Right kidney (tissue), 9 donors: ENCODE data around the gene ZDHHC23.
A peak's percentile ranks its signal among the peaks of the same experiment; 100 is the strongest.

ENCODE experiments used
- DNase-seq: peaks from one replicate; pipeline ENCODE4 v3.0.0-alpha.2; 2016
- long read RNA-seq, 8 donors: transcript quantifications; one replicate each; lab custom pipeline, GENCODE V29; 2026

The ZDHHC23 gene, protein sequence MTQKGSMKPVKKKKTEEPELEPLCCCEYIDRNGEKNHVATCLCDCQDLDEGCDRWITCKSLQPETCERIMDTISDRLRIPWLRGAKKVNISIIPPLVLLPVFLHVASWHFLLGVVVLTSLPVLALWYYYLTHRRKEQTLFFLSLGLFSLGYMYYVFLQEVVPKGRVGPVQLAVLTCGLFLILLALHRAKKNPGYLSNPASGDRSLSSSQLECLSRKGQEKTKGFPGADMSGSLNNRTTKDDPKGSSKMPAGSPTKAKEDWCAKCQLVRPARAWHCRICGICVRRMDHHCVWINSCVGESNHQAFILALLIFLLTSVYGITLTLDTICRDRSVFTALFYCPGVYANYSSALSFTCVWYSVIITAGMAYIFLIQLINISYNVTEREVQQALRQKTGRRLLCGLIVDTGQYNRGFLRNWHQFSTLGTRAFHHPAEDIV
- long read RNA-seq, donor 1, partial matches to known transcripts: 0 of 1 reads
- long read RNA-seq, donor 1, other reads (novel, unspliced or antisense): 0 of 1 reads
- long read RNA-seq, donor 2, partial matches to known transcripts: 0 of 1 reads
- long read RNA-seq, donor 2, other reads (novel, unspliced or antisense): 0 of 1 reads
- long read RNA-seq, donor 3: 0 reads
- long read RNA-seq, donor 4: 0 reads
- long read RNA-seq, donor 5: 0 reads
- long read RNA-seq, donor 6: 0 reads
- long read RNA-seq, donor 7, full-length matches to known transcripts: 2 of 2 reads
- long read RNA-seq, donor 7, partial matches to known transcripts: 0 of 2 reads
- long read RNA-seq, donor 7, other reads (novel, unspliced or antisense): 0 of 2 reads
- long read RNA-seq, donor 8, partial matches to known transcripts: 6 of 12 reads
- long read RNA-seq, donor 8, other reads (novel, unspliced or antisense): 5 of 12 reads

DNA sequence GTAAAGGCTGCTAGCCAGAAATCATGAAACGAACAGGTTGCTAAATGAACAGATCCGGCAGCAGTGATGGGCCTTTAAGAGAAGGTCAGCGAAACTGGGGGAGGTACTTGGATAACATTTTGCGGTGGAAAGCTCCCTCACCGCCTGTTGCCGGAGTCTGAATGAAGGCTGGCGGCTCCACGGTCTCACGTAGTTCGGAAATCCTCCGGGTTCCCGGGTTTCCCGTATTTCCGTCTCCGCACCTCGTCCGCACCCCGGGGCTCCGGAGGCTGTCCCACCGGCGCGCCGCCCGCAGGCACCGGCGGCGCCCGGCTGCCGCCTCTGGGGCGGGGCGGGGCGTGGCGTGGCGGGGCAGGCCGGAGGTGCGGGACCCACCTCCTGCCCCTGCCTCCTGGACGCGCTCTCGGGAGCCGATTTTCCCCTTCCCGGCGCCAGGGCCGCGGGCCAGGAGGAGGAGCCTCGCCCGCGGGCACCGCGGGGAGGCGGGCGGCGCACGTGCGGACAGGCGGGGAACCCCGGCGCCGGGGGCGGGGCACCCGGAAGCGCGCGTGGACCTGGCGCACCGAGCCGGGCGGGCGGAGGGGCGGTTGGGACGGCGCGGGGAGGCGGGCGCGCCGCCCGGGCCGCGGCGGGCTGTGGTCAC lies at the start of gene ZDHHC23:
TSS of gene ZDHHC23 (plus strand) at position 642 of the 643 bp plus-strand sequence. CDS start 790 bp downstream, outside the sequence.
- peak; percentile 68 for DNase-seq

DNA sequence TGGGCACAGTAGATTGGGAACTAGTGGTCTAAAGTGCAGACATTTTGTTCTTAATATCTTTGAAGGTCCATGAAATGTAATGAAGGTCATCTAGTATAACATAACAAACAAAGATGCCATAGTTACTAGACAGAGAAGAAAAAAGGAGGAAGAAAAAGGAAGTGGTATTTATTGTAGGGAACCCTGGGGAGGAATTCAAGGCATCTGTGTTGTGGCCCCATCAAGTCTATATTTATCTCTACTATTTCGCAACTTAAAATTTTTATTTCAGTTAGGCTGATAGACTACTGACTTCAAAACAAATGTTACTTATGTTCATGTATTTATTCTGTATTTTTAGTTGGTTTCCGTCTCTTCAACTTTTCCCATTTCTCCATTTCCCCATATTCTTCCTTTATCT lies 48.9 kb upstream of the ZDHHC23 start:
- DNase-seq: no peak

DNA sequence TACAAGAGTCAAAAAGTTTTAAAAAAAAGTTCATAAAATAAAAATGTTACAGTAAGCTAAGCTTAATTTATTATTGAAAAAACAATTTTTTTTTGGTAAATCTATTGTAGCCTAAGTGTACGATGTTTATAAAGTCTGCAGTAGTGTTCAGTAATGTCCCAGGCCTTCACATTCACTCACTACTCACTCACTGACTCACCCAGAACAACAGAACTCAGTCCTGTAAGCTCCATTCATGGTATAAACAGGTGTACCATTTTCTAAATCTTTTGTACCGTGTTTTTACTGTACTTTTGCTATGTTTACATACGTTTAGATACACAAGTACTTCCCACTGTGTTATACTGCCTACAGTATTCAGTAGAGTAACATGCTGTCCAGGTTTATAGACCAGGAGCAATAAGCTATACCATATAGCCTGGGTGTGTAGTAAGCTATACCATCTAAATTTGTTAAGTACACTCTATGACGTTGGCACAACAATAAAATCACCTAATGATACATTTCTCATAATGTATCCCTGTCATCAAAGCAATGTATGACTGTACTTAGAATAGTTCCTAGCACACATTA lies 41.2 kb upstream of the ZDHHC23 start:
- no peak for DNase-seq

DNA sequence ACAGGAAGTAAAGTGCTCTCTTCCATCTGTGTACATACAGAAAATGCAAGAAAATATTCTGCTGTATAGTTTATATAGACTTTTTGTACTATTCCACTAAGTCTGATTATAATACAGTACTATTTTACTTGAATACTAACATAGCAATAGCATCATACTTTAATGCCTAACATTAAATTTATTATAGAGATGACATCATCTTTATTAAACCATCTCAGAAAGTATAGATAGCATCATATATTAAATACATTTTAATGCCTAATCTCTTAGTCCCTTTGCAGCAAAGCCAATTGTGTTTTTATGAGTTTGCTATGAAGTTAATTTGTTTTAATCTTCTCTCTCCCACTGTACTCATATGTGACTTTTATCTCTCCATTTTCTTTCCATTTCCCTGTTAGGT lies 39.7 kb upstream of the ZDHHC23 start:
- DNase-seq: no peak

DNA sequence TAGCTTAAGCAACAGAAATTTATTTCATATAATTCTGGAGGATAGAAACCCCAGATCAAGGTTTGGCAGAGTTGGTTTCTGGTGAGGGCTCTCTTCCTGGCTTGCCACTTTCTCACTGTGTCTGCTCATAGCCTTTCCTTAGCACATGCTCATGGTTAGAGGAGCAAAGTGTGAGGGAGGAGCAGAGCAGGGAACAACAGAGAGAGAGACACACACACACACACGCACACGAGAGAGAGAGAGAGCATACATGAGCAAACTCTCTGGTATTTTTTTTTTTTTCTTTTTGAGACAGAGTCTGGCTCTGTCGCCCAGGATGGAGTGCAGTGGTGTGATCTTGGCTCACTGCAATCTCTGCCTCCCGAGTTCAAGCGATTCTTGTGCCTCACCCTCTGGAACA lies 36.8 kb upstream of the ZDHHC23 start:
- DNase-seq: no peak

DNA sequence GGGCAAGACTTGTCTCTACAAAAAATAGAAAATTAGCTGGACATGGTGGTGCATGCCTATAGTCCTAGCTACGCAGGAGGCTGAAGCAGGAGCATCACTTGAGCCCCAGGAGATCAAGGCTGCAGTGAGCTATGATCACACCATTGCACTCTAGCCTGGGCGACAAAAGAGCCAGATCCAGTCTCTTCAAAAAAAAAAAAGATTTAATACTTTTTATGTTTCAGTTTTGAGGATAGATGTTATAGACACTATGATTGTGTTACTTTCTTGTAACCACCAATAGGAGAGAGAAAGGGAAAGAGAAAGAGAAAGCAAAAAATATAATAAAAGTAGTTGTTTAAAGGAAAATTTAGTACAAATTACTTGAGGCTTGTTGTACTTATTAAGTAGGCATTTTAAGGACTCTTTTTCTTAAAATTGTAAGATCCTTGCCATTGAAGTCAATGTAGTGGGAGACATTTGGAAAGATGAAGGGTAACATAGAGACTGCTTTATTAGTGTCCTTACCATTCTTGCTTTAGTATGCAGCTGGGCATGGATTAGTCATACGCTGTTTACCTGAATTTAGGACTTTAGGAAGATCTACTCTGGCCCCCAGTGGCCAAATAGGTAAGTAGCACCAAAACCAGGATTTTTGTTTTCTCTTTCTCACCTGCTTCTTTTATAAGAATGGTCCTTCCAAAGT lies 35.1 kb upstream of the ZDHHC23 start:
- DNase-seq: peak; percentile 5

DNA sequence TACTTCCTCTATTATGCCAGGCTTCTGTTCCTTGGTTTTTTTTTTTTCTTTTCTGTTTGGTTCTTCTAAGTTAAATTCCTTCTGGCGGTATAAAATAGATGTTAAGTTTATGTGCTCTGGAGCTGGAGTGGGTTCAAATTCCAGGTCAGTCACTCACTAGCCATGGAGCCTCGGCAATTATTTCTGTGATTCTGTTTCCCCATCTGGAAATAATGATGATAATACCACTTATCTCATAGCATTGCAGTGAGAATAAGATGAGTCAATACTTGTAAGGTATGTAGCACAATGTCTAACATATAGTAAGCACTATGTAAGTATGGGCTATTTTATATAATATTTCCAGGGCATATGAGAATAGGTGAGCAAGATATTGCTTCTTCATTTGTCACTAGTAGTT lies 33.2 kb upstream of the ZDHHC23 start:
- DNase-seq: no peak

DNA sequence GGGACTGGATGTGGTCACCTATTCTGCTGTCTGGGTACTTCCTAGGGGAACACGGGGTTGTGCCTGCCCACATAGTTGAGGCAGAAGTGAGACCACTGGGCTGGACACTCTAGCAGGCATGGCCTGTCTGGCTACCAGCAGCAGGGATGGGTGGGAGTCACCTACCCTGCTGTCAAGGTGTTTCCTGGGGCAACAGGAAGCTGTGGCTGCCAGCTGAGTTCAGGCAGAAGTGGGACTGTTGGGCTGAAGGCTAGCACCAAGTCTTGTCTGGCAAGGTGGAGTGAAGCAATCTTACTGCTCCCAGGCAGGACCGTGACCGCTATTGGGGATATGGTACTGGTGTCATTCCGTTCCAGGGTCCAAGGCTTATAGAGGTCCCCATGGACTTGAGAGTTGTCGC lies 20.3 kb upstream of the ZDHHC23 start:
- DNase-seq: no peak

DNA sequence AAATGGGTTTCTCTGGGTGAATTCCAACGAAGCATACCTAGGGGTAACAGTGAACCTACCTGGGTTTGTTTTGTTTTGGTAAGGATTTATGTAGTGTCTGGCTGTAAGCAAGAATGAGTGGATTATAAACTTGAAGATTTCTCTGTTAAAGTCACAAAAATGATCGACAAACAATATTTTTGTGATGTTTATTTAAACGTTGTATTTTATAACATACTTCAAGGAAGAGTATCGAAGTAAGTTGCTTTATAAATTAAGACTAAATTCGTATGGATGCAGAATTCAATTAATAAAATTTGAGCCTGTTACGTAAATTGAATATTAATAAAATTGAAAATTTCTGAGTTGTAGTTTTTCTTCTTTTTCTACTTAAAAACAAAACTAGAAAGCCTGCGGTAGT lies 982 bp upstream of the ZDHHC23 start:
- no peak for DNase-seq

DNA sequence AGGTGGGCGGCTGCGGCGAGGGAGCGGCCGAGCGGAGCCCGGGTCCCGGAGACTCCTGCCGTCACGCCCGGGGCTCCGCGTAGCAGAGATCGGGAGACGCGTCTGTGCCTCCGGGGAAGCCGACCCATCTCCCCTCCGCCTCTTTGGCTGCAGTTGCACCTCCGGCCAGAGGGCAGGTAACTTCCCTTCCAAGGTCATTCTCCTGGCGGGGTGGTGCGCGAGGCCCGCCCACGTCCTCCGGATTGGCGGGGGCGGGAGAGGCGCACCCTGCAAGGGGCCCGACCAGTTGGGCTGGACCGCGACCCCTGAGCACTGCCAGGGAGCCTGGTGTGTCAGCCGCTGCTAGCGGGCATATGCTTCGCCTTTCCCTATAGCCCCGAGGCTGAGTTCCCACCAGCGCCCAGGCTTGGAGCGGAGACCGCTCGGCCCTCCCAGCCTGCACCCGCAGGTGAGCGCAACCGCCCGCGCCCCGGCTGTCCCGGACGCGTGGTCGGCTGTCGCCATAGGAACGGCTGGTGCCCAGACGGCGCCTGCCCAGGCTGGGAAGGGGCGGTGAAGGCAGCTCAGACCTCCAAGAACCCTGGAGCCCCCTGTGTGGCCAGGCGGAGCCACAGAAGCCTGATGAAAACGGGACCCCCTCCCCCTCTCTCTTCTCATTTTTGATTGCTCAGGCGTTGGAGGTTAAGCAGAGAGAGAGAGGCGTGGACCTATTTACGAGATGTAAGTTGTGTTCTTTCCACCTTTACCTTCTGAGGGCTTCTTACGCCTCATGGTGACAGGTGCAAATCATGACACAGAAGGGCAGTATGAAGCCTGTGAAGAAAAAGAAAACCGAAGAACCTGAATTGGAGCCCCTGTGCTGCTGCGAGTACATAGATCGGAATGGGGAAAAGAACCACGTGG lies 453 bp downstream of the ZDHHC23 start:
- peak; percentile 77 for DNase-seq

DNA sequence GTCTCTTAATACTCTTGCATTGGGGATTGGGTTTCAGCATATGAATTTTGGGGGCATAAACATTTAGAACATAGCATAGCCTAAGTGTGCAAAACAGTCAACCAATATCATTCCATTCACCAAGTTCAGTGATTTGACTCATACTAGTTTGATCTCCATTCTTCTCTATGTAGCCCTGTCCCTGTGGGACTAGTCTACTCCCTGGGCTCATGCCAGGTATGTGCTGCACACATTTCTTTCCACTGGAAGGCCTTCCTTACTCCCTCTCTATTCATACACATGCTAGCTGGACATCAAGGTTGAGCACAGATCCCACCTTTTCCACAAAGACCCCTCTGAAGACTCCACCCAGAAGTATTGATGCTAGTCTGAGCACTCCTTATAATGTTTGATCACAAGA lies 5.1 kb downstream of the ZDHHC23 start:
- no peak for DNase-seq

DNA sequence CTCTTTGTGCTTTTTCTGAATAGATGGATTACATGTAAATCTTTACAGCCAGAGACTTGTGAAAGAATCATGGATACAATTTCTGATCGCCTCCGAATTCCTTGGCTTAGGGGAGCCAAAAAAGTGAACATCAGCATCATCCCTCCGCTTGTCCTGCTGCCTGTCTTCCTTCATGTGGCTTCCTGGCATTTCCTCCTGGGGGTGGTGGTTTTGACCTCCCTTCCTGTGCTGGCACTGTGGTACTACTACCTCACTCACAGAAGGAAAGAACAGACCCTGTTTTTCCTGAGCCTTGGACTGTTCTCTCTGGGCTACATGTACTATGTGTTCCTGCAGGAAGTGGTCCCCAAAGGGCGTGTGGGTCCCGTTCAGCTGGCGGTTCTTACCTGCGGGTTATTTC lies 5.9 kb downstream of the ZDHHC23 start:
- DNase-seq: no peak

DNA sequence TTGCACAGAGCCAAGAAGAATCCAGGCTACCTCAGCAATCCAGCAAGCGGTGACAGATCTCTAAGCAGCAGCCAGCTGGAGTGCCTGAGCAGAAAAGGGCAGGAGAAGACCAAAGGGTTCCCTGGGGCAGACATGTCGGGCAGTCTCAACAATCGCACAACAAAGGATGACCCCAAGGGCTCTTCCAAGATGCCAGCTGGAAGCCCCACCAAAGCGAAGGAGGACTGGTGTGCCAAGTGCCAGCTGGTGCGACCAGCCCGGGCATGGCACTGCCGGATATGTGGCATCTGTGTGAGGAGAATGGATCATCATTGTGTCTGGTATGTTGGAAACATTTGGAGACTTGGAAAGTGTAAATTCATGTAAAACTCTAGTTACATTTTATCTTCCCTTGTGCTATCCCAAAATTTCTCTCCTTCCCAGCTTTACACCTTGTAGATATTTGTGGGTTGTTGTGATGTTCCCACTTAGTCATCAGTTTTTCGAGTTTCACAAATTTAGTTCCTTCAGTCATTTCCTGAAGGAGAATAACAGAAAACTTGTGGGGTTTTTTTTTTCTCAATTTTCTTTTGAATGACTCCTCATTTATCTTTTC lies 6.4 kb downstream of the ZDHHC23 start:
- DNase-seq: no peak

DNA sequence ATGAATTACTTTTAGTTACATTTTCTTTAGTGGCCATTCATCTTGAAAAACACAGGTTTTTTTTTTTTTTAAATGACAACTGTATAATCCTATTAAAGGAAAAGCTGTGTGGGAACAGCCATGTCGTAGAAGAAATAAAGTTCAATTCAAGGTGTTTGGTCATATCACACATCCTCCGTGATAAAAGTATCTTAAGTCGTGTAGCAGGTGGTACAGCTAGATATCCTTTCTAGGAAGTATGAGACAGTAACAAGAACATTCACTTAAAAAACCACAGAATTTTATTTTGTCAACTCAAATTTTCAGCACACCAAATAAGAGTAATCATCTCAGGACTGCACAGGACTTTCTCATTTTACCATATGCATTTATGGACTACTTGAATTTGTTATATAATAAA lies 16.1 kb downstream of the ZDHHC23 start:
- DNase-seq: no peak

DNA sequence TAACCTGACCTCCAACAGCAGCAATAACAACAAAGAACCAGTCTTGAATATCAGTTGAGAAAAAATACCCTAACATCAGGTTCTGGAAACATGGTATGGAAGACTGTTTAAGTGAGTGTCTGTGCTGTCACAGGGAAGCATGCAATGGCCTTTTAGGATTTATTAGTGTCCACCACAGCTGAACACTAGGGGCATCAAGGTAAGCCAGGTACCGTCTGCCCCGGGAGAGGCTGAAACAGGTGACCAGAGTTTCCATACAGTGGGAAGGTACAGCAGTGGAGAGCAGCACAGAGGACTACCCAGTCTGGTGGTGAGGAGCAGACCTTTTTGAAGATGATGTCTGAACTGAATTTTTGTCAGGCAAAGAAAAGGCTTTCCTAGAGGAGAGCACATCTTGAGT lies 18.4 kb downstream of the ZDHHC23 start:
- no peak for DNase-seq

DNA sequence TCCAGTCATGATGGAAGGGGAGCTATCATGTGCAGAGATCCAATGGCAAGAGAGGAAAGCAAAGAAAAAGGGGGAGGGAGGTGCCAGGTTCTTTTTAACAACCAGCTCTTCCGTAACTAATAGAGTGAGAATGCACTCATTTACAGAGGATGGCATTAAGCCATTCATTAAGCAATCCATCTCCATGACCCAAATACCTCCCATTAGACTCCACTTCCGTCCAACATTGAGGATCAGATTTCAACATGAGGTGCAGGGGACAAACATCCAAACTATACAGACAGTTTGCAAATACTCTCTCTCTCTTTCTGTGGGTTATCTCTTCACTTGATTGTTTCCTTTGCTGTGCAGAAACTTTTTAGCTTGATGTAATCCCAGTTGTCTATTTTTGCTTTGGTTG lies 21.2 kb downstream of the ZDHHC23 start:
- no peak for DNase-seq

DNA sequence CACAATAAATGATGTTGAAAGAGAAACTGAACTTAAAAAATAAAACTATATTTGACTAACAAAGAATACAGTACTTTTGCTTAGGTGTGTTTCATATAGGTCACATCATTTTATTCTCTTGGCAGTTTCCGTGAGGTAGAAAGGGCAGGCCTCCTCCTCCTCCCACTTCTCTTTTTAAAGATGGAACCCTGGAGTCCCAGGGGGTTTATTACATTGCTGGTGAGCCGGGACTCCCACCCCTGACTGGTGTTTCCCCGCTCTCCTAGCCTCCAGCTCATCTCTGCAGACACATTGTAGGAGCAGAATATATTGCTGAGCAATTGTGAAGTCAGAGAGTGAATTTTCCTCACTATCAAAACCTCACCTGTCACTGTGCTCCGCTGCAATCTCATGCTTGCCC lies 30.0 kb downstream of the ZDHHC23 start:
- DNase-seq: no peak

DNA sequence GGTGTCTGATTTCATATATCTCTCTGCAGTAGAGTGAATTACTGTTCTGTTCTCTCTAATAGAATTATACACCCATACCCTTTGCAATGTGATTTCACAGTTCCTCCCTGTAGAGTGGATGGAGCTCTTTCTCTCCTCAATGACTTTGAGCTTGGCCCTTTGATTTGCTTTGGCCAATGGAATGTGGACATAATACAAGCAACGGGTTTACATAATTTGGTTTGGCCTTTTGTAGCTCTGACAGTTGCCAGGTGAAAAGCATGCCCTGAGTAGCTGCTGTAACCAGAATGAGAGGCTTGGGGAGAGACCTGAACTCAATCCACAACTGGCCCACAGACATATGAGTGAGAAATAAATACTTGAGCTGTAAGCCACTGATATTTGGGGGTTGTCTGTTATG lies 32.1 kb downstream of the ZDHHC23 start:
- DNase-seq: no peak

DNA sequence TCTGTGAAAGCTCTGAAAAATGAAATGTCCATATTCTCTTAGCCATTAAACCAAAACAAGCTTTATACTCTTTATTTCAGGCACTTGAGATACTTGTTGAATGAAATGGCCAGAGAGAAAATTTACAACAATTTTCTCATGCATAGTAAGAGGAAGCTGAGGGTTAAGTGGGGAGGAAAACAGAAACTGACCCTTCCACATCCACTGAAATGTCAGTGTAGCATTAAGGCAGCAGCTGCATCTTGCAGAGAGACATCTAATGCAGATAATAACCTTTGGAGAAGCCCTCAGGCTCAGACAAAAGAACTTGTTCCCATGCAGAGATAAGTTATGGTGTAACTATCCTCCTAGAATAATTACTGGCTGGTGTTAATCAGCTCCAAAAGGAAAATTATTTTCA lies 34.0 kb downstream of the ZDHHC23 start:
- DNase-seq: no peak

DNA sequence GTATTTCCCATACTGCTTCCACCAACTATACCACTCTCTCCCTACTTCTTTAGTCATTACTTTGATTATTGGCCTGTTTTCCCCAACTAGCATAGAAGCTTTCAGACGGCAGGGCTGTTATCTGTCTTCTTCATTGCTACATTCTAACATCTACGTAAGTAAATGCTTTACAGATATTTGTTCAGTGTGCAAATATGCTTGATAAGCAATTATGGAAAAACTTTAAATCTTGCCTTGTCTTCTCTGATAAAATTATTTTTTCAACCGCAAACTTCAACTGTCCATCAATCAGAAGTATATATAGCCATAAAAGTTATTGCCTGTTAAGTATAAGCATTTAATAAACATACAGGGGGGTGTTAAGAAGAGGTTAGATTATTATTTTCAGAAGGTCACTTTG lies 35.7 kb downstream of the ZDHHC23 start:
- DNase-seq: no peak

DNA sequence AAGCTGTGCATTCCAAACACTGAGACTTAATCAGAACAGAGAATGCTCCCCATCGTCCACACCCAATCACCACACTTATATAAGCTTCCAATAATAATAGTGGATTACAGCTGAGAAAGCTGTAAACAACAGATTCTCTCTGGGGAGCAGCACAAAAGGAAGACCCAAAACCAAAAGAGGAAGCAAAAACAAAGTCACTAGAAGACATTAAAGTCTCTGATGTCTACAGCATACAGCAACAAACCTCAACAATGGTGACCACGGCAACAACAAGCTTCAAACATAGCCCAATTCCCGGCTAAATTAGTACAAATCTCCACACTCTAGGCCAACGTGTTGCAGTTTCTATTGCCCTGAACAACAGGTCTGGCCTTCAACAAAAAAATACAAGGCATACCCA lies 37.7 kb downstream of the ZDHHC23 start:
- DNase-seq: no peak
